Osteoblast (primary cell): ENCODE data around the gene SEL1L. TPM values are rescaled to one million over a fixed set of nuclear protein-coding genes. Genes with fewer than 3 reads are reported as not detected.
"Not testable (repeated sequence)": the region's sequence is repeated elsewhere in the genome, so short reads cannot be mapped to it uniquely, and the experiment has no call there.

Experiments used
- DNase-seq: peaks from one replicate; pipeline ENCODE4 v3.0.0; 2011; ENCODE audit warnings: low spot score, mixed read lengths; ENCODE audit not compliant: insufficient read length; ENCODE audit errors: missing footprints
- H2AFZ ChIP-seq: 2 replicates; pipeline ENCODE4 v1.6.0; 2011; ENCODE audit warnings: mild to moderate bottlenecking, low read length
- H3K27ac ChIP-seq: 2 replicates; pipeline ENCODE4 v1.5.1; 2011; ENCODE audit warnings: mild to moderate bottlenecking, low read depth, low read length, moderate library complexity
- H3K27me3 ChIP-seq: 2 replicates; pipeline ENCODE4 v1.6.0; 2012; ENCODE audit warnings: mild to moderate bottlenecking, control low read depth, inconsistent platforms, low read length, moderate library complexity; ENCODE audit not compliant: insufficient read depth
- H3K36me3 ChIP-seq: 2 replicates; pipeline ENCODE4 v1.5.1; 2011; ENCODE audit warnings: mild to moderate bottlenecking, low read length, control low read depth, moderate library complexity; ENCODE audit not compliant: insufficient read depth
- H3K4me1 ChIP-seq: 2 replicates; pipeline ENCODE4 v1.5.1; 2011; ENCODE audit warnings: mild to moderate bottlenecking, low read length, control low read depth, moderate library complexity; ENCODE audit not compliant: insufficient read depth
- H3K4me2 ChIP-seq: 2 replicates; pipeline ENCODE4 v1.6.0; 2011; ENCODE audit warnings: mild to moderate bottlenecking, low read length; ENCODE audit not compliant: insufficient read depth
- H3K4me3 ChIP-seq: fragments of 200-600 bp; sonication (generic); 3 replicates; pipeline ENCODE4 v1.5.1; 2012; ENCODE audit warnings: mild to moderate bottlenecking, low read length, inconsistent platforms; ENCODE audit not compliant: insufficient read depth
- H3K79me2 ChIP-seq: 2 replicates; pipeline ENCODE4 v1.6.0; 2012; ENCODE audit warnings: mild to moderate bottlenecking, low read length, control low read depth, inconsistent platforms; ENCODE audit not compliant: insufficient read depth
- H3K9me3 ChIP-seq: 2 replicates; pipeline ENCODE4 v1.5.1; 2011; ENCODE audit warnings: low read depth, low read length, control low read depth
- H4K20me1 ChIP-seq: 2 replicates; pipeline ENCODE4 v1.6.0; 2012; ENCODE audit warnings: mild to moderate bottlenecking, low read length, control low read depth; ENCODE audit not compliant: insufficient read depth
- total RNA-seq: library from RNA; depleted of rRNA; stranded (reverse); fragments of >200 nt; gene quantifications from 2 replicates; pipeline ENCODE4 v1.2.3, GENCODE V29; 2012
- TF ChIP-seq, protein P1 (sequence below): IDR thresholded peaks from 2 replicates; pipeline ENCODE4 v1.5.1; 2011; ENCODE audit warnings: mild to moderate bottlenecking, low read depth, low read length, moderate library complexity; ENCODE audit errors: extremely low read depth

The SEL1L gene
- total RNA-seq, 1 donor, result 151 TPM

DNA sequence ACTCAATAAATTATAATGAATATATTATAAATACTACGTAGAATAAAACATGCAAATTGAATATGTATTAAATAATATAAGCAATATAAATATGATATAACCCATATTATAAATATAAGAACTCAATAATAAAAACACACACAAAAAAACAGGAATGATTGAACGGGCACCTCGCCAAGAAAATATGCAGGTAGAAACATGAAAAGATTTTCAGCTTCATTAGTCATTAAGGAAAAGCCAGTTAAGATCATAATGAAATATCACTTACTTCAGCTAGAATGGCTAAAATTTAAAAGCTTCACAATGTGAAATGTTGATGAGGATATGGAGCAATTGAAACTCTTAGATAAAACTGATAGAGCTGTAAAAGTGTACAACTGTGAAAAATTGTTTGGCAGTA is 17.8 kb upstream of the SEL1L start:
- DNase-seq, result no peak
- Histone ChIP-seq H3K4me2 (no peak overlapping the region), H3K9me3 (no peaks in the 10 kb centered on the region), H3K27me3 (no peaks in the 10 kb centered on the region), H3K36me3 (no peaks in the 10 kb centered on the region), H3K27ac (no peak overlapping the region), H2AFZ (no peak overlapping the region), H3K4me1 (no peaks in the 10 kb centered on the region), H4K20me1 (no peaks in the 10 kb centered on the region), H3K79me2 (no peaks in the 10 kb centered on the region), H3K4me3 (no peak overlapping the region)
- TF ChIP-seq, protein P1, sequence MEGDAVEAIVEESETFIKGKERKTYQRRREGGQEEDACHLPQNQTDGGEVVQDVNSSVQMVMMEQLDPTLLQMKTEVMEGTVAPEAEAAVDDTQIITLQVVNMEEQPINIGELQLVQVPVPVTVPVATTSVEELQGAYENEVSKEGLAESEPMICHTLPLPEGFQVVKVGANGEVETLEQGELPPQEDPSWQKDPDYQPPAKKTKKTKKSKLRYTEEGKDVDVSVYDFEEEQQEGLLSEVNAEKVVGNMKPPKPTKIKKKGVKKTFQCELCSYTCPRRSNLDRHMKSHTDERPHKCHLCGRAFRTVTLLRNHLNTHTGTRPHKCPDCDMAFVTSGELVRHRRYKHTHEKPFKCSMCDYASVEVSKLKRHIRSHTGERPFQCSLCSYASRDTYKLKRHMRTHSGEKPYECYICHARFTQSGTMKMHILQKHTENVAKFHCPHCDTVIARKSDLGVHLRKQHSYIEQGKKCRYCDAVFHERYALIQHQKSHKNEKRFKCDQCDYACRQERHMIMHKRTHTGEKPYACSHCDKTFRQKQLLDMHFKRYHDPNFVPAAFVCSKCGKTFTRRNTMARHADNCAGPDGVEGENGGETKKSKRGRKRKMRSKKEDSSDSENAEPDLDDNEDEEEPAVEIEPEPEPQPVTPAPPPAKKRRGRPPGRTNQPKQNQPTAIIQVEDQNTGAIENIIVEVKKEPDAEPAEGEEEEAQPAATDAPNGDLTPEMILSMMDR, result no peak

DNA sequence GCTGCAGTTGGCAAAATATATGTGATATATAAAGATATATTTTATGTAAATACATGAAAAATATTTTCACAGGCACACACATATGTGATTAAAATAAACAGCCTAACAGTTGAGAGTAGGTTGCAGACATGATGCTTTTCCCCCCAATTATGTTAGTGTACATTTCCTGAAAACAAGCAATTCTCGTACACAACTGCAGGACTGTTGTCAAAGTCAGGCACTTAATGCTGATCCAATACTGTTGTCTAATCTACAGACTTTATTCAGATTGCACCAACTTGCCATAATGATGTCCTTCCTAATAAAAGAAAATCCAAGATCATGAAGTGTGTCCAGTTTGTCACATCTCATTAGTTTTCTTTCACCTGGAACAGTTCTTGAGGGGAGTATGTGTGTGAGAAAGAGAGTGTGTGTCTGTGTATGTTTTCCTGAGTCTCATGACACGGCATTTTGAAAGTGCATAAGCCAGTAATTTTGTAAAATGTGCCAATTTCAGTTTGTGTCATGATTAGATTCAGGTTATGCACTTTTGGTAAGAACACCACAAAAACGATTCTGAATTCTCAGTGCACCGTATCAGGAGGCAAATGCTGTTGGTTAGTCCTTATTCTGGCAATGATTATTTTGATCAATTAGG is 16.5 kb upstream of the SEL1L start:
- Histone ChIP-seq H2AFZ (no peak overlapping the region), H3K4me3 (no peak overlapping the region), H3K36me3 (no peaks in the 10 kb centered on the region), H3K9me3 (no peaks in the 10 kb centered on the region), H4K20me1 (no peaks in the 10 kb centered on the region), H3K27me3 (no peaks in the 10 kb centered on the region), H3K27ac (no peak overlapping the region), H3K79me2 (no peaks in the 10 kb centered on the region), H3K4me1 (no peaks in the 10 kb centered on the region), H3K4me2 (no peak overlapping the region)
- TF ChIP-seq, protein P1, result no peak
- DNase-seq, result no peak

DNA sequence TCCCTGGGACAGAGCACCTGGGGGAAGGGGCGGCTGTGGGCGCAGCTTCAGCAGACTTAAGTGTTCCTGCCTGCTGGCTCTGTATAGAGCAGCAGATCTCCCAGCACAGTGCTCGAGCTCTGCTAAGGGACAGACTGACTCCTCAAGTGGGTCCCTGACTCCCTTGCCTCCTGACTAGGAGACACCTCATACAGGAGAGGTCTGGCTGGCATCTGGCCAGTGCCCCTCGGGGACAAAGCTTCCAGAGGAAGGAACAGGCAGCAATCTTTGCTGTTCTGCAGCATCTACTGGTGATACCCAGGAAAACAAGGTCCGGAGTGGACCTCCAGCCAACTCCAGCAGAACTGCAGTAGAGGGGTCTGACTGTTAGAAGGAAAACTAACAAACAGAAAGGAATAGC is 7.6 kb upstream of the SEL1L start:
- not testable (repeated sequence) for H3K4me3 ChIP-seq, H3K4me2 ChIP-seq, H3K27me3 ChIP-seq, H3K36me3 ChIP-seq, H3K4me1 ChIP-seq, DNase-seq, H2AFZ ChIP-seq, H3K79me2 ChIP-seq, H3K9me3 ChIP-seq, H4K20me1 ChIP-seq, H3K27ac ChIP-seq

DNA sequence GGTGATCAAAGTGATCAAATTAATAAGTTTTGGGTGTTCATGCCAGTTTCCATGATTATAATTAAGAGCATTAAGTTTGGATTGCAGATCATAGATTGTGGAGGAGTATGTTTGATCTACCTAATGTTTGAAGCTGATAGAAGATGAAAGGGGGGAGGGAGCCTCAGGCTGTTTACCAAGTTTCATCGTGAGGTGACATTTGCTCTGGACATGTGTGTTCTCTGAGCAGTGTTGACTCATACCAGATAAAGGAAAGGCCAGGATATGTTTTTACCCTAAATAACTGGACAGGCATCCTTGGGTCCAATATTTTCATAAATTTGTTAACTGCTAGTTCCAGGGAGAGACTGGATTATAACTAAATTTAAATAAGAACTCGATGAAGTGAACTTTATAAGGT is 3.5 kb upstream of the SEL1L start:
- TF ChIP-seq, protein P1, result no peak
- H3K9me3 ChIP-seq, result no peaks in the 10 kb centered on the region
- H2AFZ ChIP-seq, result no peak overlapping the region
- no peak for DNase-seq
- no peaks in the 10 kb centered on the region for H3K27me3 ChIP-seq
- peaks cover 13% of the 10 kb centered on the region for H3K4me1 ChIP-seq
- H3K79me2 ChIP-seq, result peaks cover 15% of the 10 kb centered on the region
- no peak overlapping the region for H3K4me3 ChIP-seq
- peaks cover 4% of the 10 kb centered on the region for H4K20me1 ChIP-seq
- no peaks in the 10 kb centered on the region for H3K36me3 ChIP-seq
- H3K4me2 ChIP-seq, result no peak overlapping the region
- no peak overlapping the region for H3K27ac ChIP-seq
